C4-2B (cell line): ENCODE results near the gene CDH24.

Source experiments
- H3K27ac ChIP-seq: fragments of 450-650 bp; 2 replicates; pipeline ENCODE4 v1.5.1; 2017
- ZFX ChIP-seq: fragments of 450-650 bp; IDR thresholded peaks from 2 replicates; pipeline ENCODE4 v1.6.1; 2017
- TF ChIP-seq, protein P1 (sequence below): fragments of 450-650 bp; conservative IDR thresholded peaks from 2 replicates; pipeline ENCODE4 v1.5.1; 2017; ENCODE audit warnings: mild to moderate bottlenecking

CDH24 gene

DNA sequence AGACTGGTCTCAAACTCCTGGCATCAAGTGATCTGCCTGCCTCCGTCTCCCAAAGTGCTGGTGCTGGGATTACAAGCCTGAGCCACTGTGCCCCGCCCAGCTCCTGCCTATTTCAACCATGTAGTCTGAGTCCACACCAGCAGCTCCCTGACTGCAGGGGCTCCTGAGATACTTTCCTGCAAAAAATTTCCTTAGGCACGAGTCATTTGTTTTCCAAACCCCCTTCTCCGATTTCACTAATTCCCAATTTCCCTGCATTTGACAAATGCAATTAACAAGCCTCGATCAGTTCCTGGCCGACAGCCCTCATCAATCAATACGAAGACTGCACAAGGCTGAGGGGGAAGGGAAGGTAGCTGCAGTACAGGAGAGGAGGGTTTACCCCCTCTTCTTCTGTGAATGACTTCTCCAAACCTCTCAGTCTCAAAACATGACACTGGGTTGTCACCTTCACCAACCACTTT lies 32.7 kb downstream of the CDH24 start:
- no peak for TF ChIP-seq ZFX
- TF ChIP-seq, protein P1, sequence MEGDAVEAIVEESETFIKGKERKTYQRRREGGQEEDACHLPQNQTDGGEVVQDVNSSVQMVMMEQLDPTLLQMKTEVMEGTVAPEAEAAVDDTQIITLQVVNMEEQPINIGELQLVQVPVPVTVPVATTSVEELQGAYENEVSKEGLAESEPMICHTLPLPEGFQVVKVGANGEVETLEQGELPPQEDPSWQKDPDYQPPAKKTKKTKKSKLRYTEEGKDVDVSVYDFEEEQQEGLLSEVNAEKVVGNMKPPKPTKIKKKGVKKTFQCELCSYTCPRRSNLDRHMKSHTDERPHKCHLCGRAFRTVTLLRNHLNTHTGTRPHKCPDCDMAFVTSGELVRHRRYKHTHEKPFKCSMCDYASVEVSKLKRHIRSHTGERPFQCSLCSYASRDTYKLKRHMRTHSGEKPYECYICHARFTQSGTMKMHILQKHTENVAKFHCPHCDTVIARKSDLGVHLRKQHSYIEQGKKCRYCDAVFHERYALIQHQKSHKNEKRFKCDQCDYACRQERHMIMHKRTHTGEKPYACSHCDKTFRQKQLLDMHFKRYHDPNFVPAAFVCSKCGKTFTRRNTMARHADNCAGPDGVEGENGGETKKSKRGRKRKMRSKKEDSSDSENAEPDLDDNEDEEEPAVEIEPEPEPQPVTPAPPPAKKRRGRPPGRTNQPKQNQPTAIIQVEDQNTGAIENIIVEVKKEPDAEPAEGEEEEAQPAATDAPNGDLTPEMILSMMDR: no peak
- H3K27ac ChIP-seq: no peak overlapping the region

DNA sequence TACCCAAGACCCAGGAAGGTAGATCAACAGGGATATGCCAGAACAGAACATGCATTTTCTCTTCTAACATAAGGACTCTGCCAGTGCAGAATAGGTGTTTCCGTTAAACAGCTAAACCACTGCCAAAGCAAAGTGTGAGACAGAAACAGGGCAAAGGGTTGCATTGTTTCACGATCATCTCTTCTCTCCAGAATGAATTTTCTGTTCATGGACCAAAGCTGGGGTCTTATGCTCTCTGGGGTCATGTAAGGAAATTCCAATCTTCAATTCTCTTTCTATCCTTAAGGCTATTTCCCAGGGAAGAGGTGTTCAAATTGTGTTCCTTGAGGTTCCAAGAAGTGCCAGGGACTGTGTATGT lies 33.5 kb downstream of the CDH24 start:
- TF ChIP-seq, protein P1: no peak
- TF ChIP-seq ZFX: no peak
- H3K27ac ChIP-seq: no peak overlapping the region

DNA sequence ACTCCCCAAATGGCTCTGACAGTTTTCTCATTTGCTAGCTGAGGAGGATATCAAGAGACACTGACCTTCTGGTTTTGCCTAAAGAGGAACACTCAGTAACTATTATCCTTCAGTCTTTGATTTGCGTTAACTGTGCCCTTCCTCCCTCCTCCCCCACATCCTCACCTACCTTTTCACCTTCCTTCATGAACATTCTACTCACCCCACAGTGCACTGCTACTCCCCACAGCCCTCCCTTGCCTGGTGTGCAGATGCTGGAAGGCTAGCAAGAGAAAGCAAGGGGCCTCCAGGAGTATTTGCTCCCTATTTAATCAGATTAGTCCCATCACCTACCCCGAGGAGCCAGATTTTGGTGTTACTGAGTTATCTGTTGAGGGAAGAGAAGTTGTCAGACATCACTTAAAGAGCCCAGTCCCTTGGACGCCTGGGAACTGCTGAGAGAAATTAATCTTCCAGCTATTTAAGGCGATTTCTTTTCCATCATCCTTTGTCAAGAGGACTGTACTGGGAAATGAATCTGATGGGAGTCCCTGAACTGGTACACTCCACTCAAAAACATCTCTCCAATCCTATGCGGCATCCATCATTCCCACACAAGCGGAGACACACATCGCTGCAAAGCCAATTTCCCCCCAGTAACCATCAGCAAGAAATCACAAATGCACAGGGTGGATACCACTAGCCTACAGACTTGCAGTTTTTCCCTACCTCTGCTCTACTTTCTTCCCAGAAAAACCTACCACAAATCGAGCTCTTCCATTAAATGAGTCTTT lies 34.1 kb downstream of the CDH24 start:
- TF ChIP-seq ZFX: no peak
- TF ChIP-seq, protein P1: no peak
- no peak overlapping the region for H3K27ac ChIP-seq

DNA sequence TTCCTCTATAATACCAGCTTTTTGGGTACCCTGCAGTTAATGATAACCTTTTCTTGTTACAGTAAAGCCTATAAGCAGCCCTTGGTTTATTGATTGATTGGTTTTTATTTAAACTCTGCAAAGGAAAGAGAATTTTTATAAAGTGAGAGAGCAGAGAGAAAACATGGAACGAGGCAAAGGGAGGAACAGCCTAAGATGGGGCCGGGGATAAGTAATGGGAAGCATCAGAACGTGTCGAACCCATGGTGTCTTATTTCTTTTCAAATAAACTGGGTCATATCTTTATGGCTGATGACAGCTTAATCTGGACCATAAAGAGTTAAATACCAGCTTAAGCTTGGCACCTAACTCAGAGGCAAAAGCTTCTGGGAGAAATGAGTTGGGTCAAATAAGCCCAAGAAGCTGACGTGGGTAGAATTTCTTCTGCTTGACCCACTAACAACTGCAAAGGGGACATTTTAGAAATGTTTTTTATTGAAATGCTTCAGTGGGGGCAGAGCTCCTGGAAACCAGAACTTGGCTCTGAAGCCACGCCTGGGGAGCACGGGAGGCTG lies 35.4 kb downstream of the CDH24 start:
- TF ChIP-seq ZFX: no peak
- TF ChIP-seq, protein P1: no peak
- H3K27ac ChIP-seq: no peak overlapping the region

DNA sequence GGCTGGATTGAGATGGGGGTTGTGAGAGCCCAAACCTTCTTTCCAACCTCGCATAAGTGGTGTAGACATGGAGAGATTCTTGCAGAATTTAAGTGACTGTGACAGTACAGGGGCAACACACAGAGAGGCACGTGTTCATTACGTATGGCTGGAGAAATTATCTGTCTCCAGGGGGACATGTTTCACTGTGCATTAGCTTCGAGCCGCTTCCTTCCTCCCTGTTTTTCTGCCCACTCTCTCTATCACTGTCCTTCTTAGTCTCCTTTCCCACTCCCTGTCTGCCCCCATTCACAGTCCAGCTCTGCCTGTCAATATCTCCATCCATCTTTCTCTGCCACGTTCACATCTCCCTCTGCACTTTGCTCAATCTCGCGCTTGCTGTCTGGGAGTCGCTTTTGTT lies 35.9 kb downstream of the CDH24 start:
- TF ChIP-seq, protein P1: no peak
- no peak for TF ChIP-seq ZFX
- no peak overlapping the region for H3K27ac ChIP-seq

DNA sequence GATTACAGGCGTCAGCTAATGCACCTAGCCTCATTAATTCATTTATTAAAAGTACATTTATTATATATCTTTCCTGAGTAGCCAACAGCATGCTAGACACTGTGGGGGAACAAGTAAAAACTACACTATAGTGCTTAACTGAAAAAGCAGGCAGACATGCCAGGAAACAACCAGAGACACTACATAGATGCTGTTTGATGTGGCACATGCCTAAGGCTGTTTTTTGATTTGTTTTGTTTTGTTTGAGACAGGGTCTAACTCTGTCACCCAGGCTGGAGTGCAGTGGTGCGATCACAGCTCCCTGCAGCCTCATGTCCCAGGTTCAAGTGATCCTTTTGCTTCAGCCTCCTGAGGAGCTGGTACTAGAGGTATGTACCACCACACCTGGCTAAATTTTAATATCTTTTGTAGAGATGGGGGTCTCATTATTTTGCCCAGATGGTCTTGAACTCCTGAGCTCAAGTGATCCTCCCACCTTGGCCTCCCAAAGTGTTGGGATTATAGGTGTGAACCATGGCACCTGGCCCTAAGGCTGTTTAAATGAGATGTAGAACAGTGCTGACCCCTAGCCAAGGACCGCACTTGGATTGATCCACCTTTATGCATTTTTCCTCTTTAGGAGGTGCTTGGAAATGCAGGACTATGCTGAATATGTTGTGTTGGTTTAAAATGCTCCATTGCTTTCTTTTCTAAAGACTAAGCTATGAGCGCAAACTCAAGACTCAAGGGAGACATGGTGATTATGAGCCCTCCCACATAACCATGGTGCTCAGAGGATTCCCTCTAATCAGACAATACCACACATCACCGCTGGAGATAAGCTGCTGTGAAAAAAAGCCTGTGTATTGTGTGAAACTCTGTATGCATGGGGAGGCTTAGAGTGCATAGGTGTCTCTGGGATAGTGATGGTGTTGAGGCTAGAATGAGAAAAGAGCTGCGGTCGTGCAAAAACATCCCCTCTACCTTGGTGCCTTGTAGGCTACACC lies 36.9 kb downstream of the CDH24 start:
- TF ChIP-seq, protein P1: no peak
- no peak for TF ChIP-seq ZFX
- no peak overlapping the region for H3K27ac ChIP-seq
